Epithelial cell of proximal tubule (primary cell): ENCODE data around the gene ERCC6L2. TPM values are rescaled to one million over a fixed set of nuclear protein-coding genes. Genes with fewer than 3 reads are reported as not detected.

ENCODE experiments used
- DNase-seq: peaks from one replicate; pipeline ENCODE4 v3.0.0-alpha.2; 2011; ENCODE audit warnings: low read depth
- H3K4me3 ChIP-seq: 2 replicates; pipeline ENCODE4 v1.5.1; 2011; ENCODE audit warnings: low read depth, mild to moderate bottlenecking, low read length
- CTCF ChIP-seq: conservative IDR thresholded peaks from 2 replicates; pipeline ENCODE4 v1.5.1; 2012; ENCODE audit warnings: low read depth, mild to moderate bottlenecking, low read length
- total RNA-seq: library from RNA; depleted of rRNA; stranded (reverse); fragments of >200 nt; gene quantifications from 2 replicates; pipeline ENCODE4 v1.2.3, GENCODE V29; 2015

The ERCC6L2 gene
- total RNA-seq, 1 donor from 2014 or later: 60.0 TPM

- no peak overlapping the region for H3K4me3 ChIP-seq
- no peak for TF ChIP-seq CTCF
- DNase-seq: no peak
These were observed 10.5 kb upstream of the ERCC6L2 start for GRCh38 chr9:95864852-95865580.

GRCh38 chr9:95870352-95870751 lies 5.1 kb upstream of the ERCC6L2 start:
- no peak for TF ChIP-seq CTCF
- no peak for DNase-seq
- no peak overlapping the region for H3K4me3 ChIP-seq

GRCh38 chr9:95870906-95871305 lies 4.6 kb upstream of the ERCC6L2 start:
- DNase-seq: no peak
- no peak overlapping the region for H3K4me3 ChIP-seq
- TF ChIP-seq CTCF: no peak

- no peak for DNase-seq
- no peak for TF ChIP-seq CTCF
- H3K4me3 ChIP-seq: no peak overlapping the region
These were observed 1.0 kb upstream of the ERCC6L2 start for GRCh38 chr9:95874303-95874988.

- no peak for DNase-seq
These were observed 544 bp upstream of the ERCC6L2 start for GRCh38 chr9:95874989-95875304.

GRCh38 chr9:95876138-95876444 lies 600 bp downstream of the ERCC6L2 start:
- TF ChIP-seq CTCF: no peak
- H3K4me3 ChIP-seq: no peak overlapping the region
- DNase-seq: no peak

More at GRCh38 chr9:95874989-95875304, 544 bp upstream of the ERCC6L2 start:
- no peak for TF ChIP-seq CTCF
- H3K4me3 ChIP-seq: no peak overlapping the region

GRCh38 chr9:95876595-95876994 lies 1.1 kb downstream of the ERCC6L2 start:
- DNase-seq: no peak
- H3K4me3 ChIP-seq: no peak overlapping the region
- no peak for TF ChIP-seq CTCF
